CD4-positive, alpha-beta T cell (primary cell): ENCODE results near the gene SCN1A. TPM values are rescaled to one million over a fixed set of nuclear protein-coding genes. Genes with fewer than 3 reads are reported as not detected.

Experiments used
- ATAC-seq: fragments of 200-7000 bp; cut with Tn5 transposase; one replicate; pipeline ENCODE4 v1.10.0; 2022; ENCODE audit warnings: mild to moderate bottlenecking; ENCODE audit not compliant: poor library complexity
- CTCF ChIA-PET: fragments of 350-600 bp; sonication (Branson Sonifier 250); formaldehyde crosslinking; loops from one replicate; lab custom pipeline; 2021; ENCODE audit warnings: antibody characterized with exemption, inconsistent platforms; lab: Charles Lee
- POLR2A ChIA-PET: fragments of 350-600 bp; sonication (Branson Sonifier 250); formaldehyde crosslinking; loops from one replicate; lab custom pipeline; 2021; ENCODE audit warnings: antibody characterized with exemption, inconsistent platforms; lab: Charles Lee
- DNase-seq, 14 experiments: peaks; one replicate each; pipeline ENCODE4 v3.0.0-alpha.2; 2013 to 2020; ENCODE audit warnings: mixed read lengths in 2 of 14
- H3K27ac ChIP-seq, 2 donors: one replicate each; pipeline versions ENCODE4 v1.5.1 to v1.7.0; 2013; ENCODE audit warnings: low read length in 2 of 2, low read depth in 1 of 2, mild to moderate bottlenecking in 1 of 2
- H3K27me3 ChIP-seq, 2 experiments: 1 replicate in 1 of 2; 2 replicates in 1 of 2; pipeline versions ENCODE4 v1.6.1 to v1.7.0; 2013; ENCODE audit warnings: low read length in 2 of 2, control low read depth in 1 of 2, mild to moderate bottlenecking in 1 of 2, moderate library complexity in 1 of 2; ENCODE audit not compliant: insufficient read depth in 2 of 2, control insufficient read depth in 1 of 2
- H3K36me3 ChIP-seq: one replicate; pipeline ENCODE4 v1.6.1; 2013; ENCODE audit warnings: low read length, control low read depth; ENCODE audit not compliant: insufficient read depth
- H3K4me1 ChIP-seq: one replicate; pipeline ENCODE4 v1.6.1; 2013; ENCODE audit warnings: low read length, control low read depth; ENCODE audit not compliant: insufficient read depth
- H3K4me3 ChIP-seq: one replicate; pipeline ENCODE4 v1.5.1; 2013; ENCODE audit warnings: mild to moderate bottlenecking, low read length, moderate library complexity
- H3K9me3 ChIP-seq, 2 experiments: 1 replicate in 1 of 2; 2 replicates in 1 of 2; pipeline versions ENCODE4 v1.6.1 to v1.7.0; 2013; ENCODE audit warnings: low read length in 2 of 2, mild to moderate bottlenecking in 2 of 2, control low read depth in 1 of 2, moderate library complexity in 1 of 2; ENCODE audit not compliant: control insufficient read depth in 1 of 2, insufficient read depth in 1 of 2
- H3K27ac Mint-ChIP-seq: one replicate; pipeline ENCODE4 v1.8.0; 2020; ENCODE audit warnings: mixed read lengths
- H3K27me3 Mint-ChIP-seq: one replicate; pipeline ENCODE4 v1.8.0; 2021; ENCODE audit warnings: mixed read lengths
- H3K36me3 Mint-ChIP-seq: one replicate; pipeline ENCODE4 v1.8.0; 2021; ENCODE audit warnings: low read depth, mixed read lengths
- H3K4me1 Mint-ChIP-seq: one replicate; pipeline ENCODE4 v1.8.0; 2021; ENCODE audit warnings: low read depth, mixed read lengths
- H3K4me3 Mint-ChIP-seq: one replicate; pipeline ENCODE4 v1.8.0; 2020; ENCODE audit warnings: mild to moderate bottlenecking, mixed read lengths
- H3K9me3 Mint-ChIP-seq: one replicate; pipeline ENCODE4 v1.8.0; 2020; ENCODE audit warnings: mixed read lengths
- intact Hi-C, 2 experiments: fragments of 100-400 bp; cut with DNase I in 1 of 2; cut with micrococcal nuclease in 1 of 2; formaldehyde crosslinking; loops; one replicate each; pipeline versions ENCODE4 v1.15.1 to v1.9.0; 2023 to 2025; cut with DNase I, micrococcal nuclease
- total RNA-seq, 174 experiments: library from RNA in 2 of 174; stranded (reverse) in 2 of 174; gene quantifications; one replicate each; pipeline ENCODE4 v1.2.3 and lab custom pipeline; 2021 to 2026
- TF ChIP-seq, protein P1 (sequence below): fragments of 200-600 bp; IDR thresholded peaks from one replicate; pipeline ENCODE4 v1.8.0; 2022; ENCODE audit warnings: antibody characterized with exemption, mild to moderate bottlenecking

Gene SCN1A
- total RNA-seq, 2 experiments from 2014 or later, result not detected

DNA sequence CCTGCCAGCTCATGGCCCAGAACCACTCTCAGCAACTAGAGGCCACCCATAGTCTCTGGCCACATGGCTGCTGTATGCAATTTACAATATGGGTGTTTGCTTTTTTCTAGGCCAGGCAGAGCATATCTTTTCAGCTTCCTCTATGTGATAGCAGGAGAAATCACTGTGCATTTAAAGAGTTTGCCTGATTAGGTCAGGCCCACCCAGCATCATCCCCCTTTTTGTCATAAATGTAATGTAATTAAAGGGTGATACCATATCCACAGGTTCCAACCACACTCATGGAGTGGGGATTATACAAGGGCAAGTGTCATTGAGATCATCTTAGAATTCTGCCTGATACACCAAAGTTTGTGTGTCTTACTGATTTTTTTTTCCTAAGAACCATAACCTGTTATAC lies 102.5 kb downstream of the SCN1A start:
- Histone ChIP-seq H3K4me1 (no peaks in the 10 kb centered on the region), H3K9me3 (no peaks in the 10 kb centered on the region), H3K27me3 (no peaks in the 10 kb centered on the region), H3K4me3 (no peak overlapping the region), H3K36me3 (no peaks in the 10 kb centered on the region), H3K27ac (no peak overlapping the region)
- Mint-ChIP-seq H3K9me3 (no peaks in the 10 kb centered on the region), H3K4me3 (no peak overlapping the region), H3K36me3 (no peaks in the 10 kb centered on the region), H3K4me1 (no peaks in the 10 kb centered on the region), H3K27me3 (peaks cover 8% of the 10 kb centered on the region), H3K27ac (no peak overlapping the region)
- TF ChIP-seq, protein P1, sequence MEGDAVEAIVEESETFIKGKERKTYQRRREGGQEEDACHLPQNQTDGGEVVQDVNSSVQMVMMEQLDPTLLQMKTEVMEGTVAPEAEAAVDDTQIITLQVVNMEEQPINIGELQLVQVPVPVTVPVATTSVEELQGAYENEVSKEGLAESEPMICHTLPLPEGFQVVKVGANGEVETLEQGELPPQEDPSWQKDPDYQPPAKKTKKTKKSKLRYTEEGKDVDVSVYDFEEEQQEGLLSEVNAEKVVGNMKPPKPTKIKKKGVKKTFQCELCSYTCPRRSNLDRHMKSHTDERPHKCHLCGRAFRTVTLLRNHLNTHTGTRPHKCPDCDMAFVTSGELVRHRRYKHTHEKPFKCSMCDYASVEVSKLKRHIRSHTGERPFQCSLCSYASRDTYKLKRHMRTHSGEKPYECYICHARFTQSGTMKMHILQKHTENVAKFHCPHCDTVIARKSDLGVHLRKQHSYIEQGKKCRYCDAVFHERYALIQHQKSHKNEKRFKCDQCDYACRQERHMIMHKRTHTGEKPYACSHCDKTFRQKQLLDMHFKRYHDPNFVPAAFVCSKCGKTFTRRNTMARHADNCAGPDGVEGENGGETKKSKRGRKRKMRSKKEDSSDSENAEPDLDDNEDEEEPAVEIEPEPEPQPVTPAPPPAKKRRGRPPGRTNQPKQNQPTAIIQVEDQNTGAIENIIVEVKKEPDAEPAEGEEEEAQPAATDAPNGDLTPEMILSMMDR, result no peak
- DNase-seq (no peak), ATAC-seq (no peak)
- intact Hi-C loops, result no loop called here
- CTCF ChIA-PET, result no interaction called here
- POLR2A ChIA-PET, result no interaction called here

DNA sequence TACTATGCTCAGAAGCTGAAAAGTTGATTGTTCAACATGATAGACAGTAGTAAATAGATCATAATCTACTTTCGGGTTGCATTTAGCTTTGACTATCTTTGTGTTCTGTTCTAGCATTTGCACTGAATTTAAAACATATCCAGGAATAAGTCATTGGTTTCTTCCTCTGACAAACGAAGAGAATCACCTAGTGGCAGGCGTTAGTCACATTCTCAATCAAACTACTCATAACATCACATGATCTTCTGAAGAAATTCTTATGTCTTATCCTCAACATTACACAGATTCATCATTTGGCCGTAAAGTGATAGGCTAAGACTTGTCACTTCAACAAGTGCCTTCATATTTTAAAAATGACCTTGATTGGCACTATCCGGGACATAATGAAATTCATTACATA lies 110.6 kb downstream of the SCN1A start:
- ChIA-PET CTCF (no interaction called here), POLR2A (no interaction called here)
- ATAC-seq, result no peak
- Mint-ChIP-seq H3K27me3 (peaks cover 7% of the 10 kb centered on the region), H3K4me1 (no peaks in the 10 kb centered on the region), H3K9me3 (no peaks in the 10 kb centered on the region), H3K4me3 (no peak overlapping the region), H3K27ac (no peak overlapping the region), H3K36me3 (no peaks in the 10 kb centered on the region)
- Histone ChIP-seq H3K4me3 (no peak overlapping the region), H3K36me3 (no peaks in the 10 kb centered on the region), H3K9me3 (no peaks in the 10 kb centered on the region), H3K4me1 (no peaks in the 10 kb centered on the region), H3K27me3 (peaks cover 0 to 3% of the 10 kb centered on the region in 2 experiments), H3K27ac (no peak overlapping the region)
- DNase-seq, result no peak
- TF ChIP-seq, protein P1, result no peak
- intact Hi-C loops, result no loop called here

DNA sequence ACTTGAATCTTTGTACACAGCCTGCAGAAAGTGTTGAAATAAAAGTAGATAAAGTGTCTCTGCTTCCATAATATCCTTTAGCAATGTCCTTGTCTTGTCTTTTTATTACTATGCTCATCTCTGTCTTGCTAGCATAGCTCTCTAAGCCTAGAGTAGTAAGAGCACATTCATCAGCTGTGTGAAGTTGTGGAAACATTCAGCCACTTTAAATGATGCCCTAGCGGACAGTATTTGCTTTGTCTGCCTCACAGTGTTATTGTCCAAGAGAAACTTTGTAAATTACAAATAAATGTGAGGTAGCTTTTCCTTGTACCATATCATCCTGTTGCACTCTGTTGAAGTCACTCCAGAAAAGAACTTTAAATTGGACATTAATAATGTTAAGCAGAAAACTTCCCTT lies 113.9 kb downstream of the SCN1A start:
- intact Hi-C loops, result no loop called here
- CTCF ChIA-PET, result no interaction called here
- H3K27ac Mint-ChIP-seq, result no peak overlapping the region
- H3K4me3 Mint-ChIP-seq, result no peak overlapping the region
- no peak overlapping the region for H3K4me3 ChIP-seq
- ATAC-seq (no peak), DNase-seq (no peak)
- H3K9me3 ChIP-seq, result no peaks in the 10 kb centered on the region
- H3K36me3 ChIP-seq, result no peaks in the 10 kb centered on the region
- TF ChIP-seq, protein P1, result no peak
- H3K27me3 ChIP-seq, result no peaks in the 10 kb centered on the region
- H3K27ac ChIP-seq, result no peak overlapping the region
- H3K27me3 Mint-ChIP-seq, result peaks cover 5% of the 10 kb centered on the region
- no peaks in the 10 kb centered on the region for H3K4me1 Mint-ChIP-seq
- POLR2A ChIA-PET, result no interaction called here
- H3K4me1 ChIP-seq, result no peaks in the 10 kb centered on the region
- no peaks in the 10 kb centered on the region for H3K36me3 Mint-ChIP-seq
- H3K9me3 Mint-ChIP-seq, result no peaks in the 10 kb centered on the region
